ENCODE measurements around the gene MGRN1.

MGRN1 gene

DNA sequence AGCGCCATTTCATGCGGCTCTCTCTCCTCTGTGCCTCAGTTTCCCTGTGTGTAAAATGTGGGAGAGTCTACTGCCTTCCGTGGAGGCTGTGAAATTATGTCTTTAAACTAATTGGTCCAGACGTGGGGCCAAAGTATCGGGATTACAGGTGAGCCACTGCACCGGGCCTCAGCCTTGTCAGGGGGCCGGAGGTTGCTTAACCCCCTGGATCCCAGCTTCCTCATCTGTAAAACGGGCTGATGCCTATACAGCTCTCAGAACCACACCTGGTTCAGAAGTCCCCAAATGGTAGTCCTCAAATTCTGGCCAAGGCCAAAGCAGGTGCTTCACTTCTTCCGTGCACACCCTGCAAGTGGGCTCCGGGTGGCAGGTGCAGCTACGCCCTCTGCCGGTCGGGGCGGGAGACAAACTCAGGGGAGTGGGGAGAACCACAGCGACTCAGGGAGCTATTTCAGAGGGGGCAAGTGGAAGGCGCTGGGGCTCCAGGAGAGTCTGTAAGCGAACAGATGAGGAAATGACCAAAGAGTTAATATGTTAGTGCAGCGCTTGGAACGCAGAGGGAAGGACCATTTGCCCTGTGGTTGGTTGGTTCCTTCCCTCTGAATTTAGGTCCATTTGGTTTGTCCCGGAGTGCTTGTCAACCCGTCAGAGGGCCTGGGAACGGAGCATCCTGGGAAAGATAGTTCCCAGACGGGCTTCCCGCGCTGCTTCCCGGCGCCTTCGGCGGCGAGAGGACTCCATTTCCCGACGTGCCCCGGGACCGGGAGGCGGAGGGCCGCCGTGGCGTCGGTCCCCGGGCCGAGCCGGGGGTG, at the start of gene MGRN1:
Gene MGRN1, plus strand, starts transcription at position 812 of the 812 bp plus-strand sequence. CDS start 135 bp downstream, outside the sequence.
- DNase-seq (ENCODE audit: low read depth), result peak; percentile 98

DNA sequence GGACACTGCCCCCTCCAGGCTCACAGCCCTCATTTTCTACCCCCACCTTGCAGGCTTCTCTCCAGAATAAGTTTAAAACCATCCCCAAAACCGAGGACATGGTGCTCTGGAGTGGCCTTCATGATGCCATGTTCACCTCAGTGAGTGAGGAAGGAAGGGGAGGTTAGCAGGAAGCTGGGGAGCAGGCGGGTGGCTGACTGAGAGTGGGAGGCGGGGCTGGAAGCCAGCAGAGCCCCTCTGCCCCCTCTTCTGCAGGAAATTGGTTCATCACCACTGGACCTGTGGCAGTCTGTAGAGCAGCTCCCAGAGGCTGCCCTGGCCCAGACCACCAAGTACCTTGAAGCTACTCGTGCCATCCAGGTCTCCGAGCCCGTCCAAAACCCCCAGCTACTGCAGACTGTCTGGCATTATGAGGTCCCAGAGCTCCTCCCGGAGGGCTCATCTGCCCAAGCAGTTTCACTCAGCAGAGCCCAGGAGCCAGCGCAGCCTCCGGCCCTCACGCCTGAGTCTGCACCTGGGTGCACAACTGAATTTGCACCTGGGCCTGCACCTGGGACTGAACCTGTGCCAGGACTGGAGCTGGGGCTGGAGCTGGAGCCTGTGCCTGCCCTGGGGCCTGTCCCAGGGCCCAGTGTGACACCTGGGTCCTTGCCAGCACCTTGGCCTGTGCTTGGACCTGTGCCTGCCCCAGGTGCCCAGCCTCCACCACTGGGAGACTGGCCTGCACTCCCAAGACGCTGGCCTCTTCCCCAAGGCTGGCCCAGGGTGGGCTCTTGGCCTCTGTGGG, 49.5 kb upstream of the MGRN1 start:
- DNase-seq (ENCODE audit: low read depth), result no peak

DNA sequence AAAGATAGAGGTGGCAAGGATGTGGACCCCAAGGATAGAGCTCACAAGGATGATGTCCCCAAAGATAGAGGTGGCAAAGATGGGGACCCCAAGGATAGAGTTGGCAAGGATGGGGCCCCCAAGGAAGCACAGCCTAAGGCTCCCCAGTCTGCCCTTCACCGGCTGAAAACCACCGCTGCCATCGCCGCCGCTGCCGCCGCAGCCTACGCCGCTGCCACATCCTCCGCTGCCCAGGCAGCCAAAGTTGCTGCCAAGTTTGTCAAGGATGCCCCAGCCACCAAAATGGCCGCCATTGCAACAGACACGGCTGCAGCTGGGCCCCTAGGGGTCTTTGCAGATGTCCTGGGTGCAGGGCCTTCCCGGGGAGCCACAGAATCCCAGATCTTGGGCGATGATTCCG, 48.6 kb upstream of the MGRN1 start:
- no peak for DNase-seq (ENCODE audit: low read depth)

DNA sequence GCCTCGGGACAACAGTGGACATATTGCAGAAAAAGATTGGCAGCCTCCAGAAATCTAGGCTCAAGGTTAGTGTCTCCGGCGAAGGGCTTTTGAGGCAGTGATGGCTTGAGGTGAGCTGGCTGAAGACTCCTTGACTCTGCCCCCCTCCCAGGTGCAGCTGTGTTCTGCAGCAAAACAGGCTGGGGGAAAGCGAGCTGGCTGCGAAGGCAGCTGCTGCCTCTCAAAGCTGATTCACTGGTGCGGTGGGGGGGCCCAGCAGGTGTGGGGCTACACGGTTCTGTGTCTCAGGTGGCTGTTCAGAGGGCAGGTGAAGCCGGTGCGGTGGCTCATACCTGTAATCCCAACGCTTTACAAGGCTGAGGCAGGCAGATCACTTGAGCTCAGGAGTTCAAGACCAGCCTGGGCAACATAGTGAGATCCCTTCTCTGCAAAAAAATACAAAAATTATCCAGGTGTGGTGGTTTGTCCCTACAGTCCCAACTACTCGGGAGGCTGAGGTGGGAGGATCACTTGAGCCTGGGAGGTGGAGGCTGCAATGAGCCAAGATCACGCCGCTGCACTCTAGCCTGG, 45.6 kb upstream of the MGRN1 start:
- DNase-seq (ENCODE audit: low read depth), result no peak

DNA sequence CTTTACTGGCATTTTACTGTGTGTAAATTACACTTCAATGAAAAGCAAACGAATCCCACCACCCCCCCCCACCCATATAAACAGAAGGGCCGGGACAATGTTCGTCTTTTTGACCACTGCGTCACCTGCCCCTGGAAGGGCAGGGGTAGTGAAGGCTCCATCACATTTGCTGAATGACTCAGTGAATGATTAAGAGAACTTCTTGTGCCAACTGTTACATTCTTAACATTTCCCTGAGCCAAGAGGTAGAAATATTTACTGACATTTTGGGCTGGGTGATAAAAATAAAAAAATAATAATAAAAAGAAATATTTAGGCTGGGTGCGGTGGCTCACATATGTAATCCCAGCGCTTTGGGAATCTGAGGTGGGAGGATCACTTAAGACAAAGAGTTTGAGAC, 44.4 kb upstream of the MGRN1 start:
- DNase-seq (ENCODE audit: low read depth), result peak; percentile 8

DNA sequence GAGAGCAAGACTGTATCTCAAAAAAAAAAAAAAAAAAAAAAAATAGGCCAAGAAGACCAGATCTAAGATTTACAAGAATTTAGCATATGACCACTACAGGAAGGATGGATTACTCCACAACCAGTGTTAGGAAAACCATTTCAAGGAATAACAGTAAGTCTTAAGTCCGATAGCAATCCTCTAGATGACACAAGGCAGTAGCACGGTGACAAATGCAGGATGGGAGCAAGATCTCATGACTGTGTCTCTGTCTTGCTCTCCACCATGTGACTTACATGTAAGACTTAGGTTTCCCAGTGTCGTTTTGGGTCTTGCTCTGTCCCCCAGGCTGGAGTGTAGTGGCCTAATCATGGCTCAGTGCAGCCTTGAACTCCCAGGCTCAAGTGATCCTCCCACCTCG, 40.7 kb upstream of the MGRN1 start:
- no peak for DNase-seq (ENCODE audit: low read depth)

DNA sequence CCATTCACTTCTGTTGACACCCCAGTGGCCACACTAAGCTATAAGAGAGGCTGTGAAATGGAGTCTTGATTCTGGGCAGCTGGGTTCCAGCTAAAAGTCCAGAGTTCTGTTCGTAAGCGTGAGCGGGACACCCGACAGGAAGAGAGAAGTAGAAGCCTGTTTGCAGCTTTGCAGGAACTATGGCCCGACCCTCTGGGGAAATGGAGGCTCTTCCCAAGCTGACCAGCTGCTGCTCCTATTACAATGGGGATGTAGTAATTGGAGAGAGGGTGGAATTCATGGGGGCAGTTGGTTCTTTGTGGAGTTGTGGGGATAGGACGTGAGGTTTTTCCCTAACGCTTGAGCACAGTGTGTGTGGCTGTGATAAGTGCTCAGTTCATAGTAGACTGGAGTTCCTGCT, 38.3 kb upstream of the MGRN1 start:
- DNase-seq (ENCODE audit: low read depth), result no peak

DNA sequence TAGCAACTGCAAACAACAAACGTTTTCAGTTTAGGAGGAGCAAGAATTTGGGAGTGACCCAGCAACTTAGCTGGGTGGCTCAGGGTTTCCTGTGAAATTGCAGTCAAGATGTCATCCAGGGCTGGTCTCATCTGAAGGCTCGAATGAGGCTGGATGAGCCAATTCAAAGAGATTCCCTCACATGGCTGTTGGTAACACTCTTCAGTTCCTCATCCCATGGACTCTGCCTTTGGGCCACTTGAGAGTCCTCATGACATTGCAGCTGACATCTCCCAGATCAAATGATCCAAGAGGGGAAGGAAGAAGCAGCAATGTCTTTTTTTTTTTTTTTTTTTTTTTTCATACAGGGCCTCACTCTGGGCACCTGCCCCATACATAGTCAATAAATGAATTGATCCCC, 36.2 kb upstream of the MGRN1 start:
- DNase-seq (ENCODE audit: low read depth), result no peak

DNA sequence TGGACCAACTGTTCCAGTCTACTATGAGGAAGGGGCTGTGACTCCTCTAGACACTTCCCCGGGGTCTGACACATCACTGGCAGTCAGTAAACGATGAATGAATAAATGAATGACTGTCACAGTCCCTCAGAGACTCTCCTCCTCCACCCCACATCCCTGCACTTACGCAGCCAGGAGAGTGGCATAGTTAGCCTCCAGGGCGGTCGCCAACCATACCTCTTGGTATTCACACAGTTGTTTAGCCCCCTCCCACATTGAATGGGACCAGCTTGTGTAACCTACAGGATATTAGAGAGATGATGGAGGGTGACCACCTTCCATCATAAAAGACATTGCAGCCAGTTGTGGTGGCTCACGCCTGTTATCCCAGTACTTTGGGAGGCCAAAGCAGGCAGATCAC, 35.7 kb upstream of the MGRN1 start:
- no peak for DNase-seq (ENCODE audit: low read depth)

DNA sequence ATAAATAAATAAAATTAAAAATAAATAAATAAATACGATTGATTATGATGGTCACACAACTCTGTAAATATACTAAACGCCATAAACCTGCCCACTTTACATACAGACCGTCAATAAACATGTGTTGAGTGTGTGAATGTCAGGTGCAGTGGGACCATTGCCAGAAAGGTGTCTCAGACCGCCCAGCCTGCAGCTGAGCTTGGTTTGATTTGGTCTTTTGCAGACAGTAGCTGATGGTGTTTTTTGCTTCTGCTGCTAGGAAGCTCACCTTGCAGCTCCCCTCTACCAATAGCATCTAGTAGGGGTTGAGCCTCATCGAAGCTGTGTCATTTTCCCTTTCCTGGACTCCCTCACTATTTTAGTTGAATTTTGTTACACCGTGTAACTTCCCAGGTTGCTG, 33.4 kb upstream of the MGRN1 start:
- no peak for DNase-seq (ENCODE audit: low read depth)

DNA sequence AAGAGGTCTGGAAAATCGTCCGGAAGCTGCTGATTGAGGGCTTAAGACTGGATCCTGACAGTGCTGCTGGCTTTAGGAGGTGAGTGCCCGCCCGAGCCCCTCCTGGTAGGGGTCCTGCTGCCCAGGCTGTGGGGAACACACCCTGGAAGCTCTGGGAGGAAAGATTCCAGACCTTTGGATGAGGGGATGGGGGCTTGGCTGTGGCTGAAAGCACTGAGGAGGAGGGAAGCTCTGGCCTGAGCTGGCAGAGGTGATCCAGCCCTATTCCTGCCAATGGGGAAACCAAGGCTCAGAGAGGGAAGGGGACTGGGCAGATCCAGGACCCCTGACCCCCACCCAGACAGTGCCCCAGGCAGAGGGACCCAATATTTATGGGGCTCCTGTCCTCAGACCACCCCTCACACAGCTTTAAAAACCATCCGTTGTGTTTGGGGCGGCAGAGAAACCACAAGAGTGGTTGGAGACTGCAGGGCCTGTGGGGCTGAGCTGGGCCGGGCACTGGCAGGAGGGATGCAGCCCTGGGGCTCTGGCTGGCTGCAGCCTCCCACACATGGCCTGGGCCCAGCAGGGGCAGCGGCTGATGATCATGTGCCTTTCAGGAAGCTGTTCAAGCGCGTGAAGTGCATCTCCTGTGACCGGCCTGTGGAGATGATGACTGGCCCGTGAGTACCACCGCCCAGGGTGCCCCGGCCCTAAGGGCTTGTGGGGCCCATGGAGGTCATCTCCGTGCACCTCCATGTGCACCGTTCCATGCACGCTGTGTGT, 32.7 kb upstream of the MGRN1 start:
- DNase-seq (ENCODE audit: low read depth), result no peak

DNA sequence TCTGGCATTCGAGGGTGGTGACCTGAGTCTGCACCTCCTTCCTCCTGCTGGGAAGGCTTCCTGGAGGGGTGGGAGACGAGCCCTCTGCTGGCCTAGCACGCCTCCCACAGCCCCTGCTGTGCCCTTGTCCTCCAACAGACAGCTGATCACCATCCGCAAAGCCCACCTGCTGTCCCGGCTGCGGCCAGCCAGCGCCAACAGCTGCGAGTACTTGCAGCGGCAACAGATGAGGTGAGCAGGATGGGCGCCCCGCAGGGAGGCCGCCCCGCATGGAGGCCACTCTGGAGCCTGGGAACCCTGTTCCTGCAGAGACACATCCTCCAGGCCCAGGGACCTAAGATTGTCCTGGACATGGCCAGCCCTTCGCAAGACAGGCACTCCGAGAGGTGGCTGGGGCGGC, 31.5 kb upstream of the MGRN1 start:
- DNase-seq (ENCODE audit: low read depth), result no peak

DNA sequence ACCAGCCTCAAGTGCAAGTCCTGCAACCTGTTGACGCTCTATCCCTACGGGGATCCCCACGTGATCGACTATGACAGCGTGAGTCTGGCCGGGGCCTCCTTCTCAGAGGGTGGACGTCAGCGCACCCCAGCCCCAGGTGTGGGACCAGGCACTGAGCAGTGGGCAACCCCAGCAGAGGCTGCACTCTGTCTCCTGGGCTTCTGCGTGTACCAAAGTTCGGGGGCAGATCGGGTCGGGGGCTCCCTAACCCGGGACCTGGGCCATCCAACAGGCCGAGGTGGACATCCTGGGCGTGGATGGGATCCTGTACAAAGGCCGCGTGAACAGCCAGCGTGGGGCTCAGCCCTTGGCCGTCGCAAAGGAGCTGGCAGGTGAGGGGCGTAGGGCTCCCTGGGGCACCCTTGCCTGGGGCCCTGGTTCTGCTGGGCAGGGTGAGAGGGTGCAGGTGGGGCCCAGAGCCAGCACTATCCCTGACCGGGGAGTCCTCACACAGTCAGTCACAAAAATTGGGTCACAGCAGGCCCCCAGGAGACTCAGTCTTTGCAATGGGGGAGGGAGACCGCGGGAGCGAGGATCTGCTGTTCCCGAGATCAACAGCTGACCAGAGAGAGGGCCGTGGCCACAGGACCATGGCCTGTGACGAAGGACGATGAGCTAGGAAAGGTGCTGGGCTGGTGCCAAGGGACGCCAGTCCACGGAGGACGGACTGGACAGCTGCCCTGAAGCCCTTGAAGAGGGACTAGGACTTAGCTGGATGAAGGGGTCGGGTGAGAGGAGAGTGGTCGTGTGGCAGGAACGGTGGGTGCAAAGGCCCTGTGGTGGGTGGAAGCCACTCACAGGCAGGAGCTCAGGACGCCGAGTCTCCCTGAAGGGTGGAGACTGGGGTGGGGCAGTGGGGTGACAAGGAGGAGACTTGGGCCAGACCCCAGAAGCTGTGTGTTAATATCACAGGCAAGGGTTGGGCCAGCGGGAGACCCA, 29.9 kb upstream of the MGRN1 start:
- DNase-seq (ENCODE audit: low read depth), result no peak

DNA sequence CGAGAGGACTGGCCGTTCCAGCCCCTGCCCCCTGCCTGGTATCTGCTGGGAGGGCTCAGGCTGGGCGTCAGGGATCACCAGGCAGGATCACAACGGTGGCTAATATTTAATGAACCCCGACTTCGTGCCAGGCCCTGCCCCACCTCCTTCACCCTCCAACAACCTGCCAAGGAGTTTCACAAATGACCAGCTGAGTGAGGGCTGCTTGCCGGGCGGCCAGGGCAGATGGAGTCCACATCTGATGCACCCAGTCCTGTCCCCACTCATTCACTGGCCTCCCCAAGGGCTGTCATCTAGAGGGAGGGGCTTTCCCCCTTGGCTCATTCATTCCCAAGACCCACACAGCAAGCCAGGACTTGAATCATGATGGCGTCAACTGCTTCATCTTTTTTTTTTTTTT, 27.5 kb upstream of the MGRN1 start:
- DNase-seq (ENCODE audit: low read depth), result no peak

DNA sequence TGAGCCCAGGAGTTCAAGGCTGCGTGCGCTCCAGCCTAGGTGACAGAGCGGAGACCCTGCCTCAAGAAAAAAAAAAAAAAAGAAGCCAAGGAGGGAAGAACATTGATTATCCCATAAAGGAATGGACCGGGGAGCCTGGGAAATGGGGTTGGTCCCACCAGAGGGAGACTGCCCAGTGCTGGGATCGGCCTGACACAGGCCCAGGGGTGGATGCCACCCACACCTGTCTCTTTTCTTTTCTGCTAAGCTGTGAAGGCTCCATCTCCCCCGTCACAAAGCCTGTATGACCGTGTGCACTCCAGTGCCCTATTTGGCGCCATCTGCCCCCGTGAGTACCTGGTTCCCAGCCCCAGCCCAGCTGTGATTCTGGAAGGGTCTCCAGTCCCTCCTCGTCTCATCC, 25.6 kb upstream of the MGRN1 start:
- DNase-seq (ENCODE audit: low read depth), result no peak

DNA sequence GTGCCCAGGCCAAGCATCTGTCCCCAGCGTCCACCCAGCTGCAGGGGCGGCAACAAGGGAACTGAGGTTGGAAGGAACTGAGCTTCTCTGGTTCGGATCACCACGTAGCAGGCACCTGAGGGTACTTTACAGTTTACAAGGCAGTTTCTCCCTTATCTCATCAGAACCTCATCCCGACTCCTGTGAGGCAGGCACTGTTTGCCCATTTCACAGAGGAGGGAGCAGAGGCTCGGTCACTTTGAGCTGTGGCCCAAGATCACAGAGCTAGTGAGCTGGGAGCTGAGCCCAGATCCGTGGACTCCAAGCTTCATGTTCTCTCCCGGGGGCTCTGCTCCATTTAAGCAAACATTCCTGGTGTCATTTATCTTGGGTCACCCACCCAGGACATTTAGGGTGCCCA, 25.1 kb upstream of the MGRN1 start:
- no peak for DNase-seq (ENCODE audit: low read depth)

DNA sequence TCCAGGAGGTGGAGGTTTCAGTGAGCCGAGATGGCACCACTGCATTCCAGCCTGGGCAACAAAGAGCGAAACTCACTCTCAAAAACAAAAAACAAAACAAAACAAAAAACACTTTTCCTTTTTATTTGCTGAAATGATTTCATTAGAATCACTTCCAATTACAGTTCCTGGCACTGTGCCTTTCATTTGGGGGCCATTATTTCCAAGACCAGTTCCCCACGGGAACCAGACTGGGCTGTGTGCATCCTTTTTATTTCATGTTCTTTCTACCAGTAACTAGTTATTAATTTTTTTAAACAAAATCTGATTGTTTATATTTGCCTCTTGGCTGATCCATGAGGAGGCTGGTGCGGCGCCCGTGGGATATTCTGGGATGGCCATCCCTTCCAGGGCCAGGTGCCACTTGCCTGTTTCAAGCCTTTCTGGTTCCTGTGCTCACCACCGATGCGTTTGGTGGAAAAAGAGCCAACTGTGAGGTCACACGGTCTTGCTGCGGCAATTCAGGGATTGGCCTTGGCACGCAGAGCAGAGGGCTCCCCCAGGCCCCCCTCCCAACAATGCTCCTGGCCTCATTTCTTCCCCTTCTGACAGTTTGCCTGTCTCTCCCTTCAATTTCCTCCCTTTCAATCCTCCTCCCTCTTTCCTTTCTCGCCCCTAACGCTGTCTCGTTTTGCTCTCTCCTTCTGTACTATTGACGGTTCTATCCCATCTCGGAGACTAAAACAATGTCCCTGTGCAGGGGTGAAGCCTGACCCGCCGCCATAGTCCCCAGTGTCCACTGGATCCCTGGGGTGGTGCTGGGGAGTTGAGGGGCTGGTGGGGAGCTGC, 23.4 kb upstream of the MGRN1 start:
- no peak for DNase-seq (ENCODE audit: low read depth)

DNA sequence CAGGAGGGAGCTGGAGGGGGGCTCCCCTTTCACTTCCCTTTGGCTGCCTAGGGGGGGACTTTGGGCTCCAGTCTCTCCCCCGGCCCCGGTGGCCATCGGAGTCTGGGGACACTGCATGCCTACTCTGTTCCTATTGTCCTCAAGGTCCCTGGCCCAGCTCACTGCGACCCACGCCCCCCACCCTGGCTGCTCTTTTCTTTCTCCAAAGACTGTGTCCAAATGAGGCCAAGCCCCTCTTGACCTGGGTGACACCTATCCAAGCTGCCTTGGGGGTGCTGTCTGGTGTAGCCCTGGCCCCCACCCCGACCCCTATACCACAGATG, 22.8 kb upstream of the MGRN1 start:
- no peak for DNase-seq (ENCODE audit: low read depth)

DNA sequence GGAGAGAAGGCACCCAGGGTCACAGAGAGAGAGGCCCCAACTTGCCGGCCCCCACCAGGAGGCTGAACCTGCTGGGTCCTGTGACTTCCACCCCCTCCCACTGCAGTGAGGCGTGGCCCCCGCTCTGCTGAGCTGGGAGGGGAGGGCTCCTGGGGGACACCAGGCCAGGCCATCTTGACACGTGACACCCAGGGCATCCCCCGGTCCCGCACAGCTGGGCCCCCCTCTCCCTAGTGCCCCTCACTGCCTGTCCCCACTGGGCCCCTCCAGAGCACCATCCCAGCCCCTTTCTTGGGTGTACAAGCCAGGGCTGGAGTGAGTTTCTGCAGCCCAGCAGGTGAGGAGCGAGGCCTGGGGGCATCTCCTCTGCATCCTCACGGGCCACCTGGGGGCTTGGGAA, 22.3 kb upstream of the MGRN1 start:
- DNase-seq (ENCODE audit: low read depth), result no peak

DNA sequence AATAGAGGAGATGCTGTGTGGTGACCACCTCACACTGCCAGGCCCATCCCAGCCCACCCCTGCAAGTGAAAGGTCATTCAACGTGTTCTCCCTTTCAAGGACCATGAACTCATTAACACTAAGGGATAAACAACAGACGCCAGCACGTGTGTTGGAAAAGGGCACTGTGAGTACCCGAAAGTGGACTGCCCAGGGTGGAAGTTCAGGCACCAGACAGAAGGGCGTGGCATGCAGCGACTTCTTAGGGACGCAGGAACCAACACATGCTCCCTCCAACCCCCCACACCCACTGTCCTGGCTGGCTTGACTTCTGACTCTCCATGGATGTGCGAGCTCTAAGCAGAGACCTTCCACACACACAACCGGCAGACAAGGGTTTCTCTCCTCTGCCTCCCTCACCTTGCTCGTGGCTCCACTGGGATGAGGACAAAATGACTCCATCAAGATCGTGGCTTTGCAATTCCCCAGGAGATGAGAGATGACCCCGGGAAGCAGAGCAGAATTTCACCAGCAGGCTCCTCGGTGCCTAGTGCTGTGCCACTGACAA, 20.9 kb upstream of the MGRN1 start:
- DNase-seq (ENCODE audit: low read depth), result no peak
